ENCODE measurements around the gene ACKR3. TPM values are rescaled to one million over a fixed set of nuclear protein-coding genes. Genes with fewer than 3 reads are reported as not detected.

ACKR3 gene
- total and polyA plus RNA-seq, 10 of the 15 experiments (the other 5 are each of a cell fraction or from before 2014, with no cell fraction given), result 3.0 to 154 (median 6.4) TPM

GRCh38 chr2:236568068-236568921 is 1.3 kb upstream of the ACKR3 start (continued):
- TF ChIP-seq NFIC (IDR thresholded peaks at IDR 0.05; ENCODE audit: low read depth, low read length) (peak; percentile 24; the same call in 1 of the 2 replicates), E2F8 (IDR thresholded peaks at IDR 0.05; ENCODE audit: low read depth, partially characterized antibody) (no peak), STAT3 (IDR thresholded peaks at IDR 0.05; ENCODE audit: low read depth, low read length) (no peak), REST (IDR thresholded peaks at IDR 0.05; ENCODE audit: low read depth, low read length) (no peak), EGR1 (IDR thresholded peaks at IDR 0.05; ENCODE audit: borderline replicate concordance in 1 of 2, low read depth in 2 of 2, low read length in 2 of 2) (0 out of 3 replicates have a peak, but pooled peaks of 1 of the 2 experiments have one; percentile 30), POU2F2 (IDR thresholded peaks at IDR 0.05; ENCODE audit: borderline replicate concordance, low read depth, low read length) (no peak), PML (IDR thresholded peaks at IDR 0.05; ENCODE audit: low read length) (peak; percentile 67; the same call in 1 of the 2 replicates), ATF7 (IDR thresholded peaks at IDR 0.05; ENCODE audit: low read depth) (no peak), SREBF1 (IDR thresholded peaks at IDR 0.05; ENCODE audit: low read length) (no peak), FOS (IDR thresholded peaks at IDR 0.05; ENCODE audit: borderline replicate concordance, extremely low read depth, insufficient read length) (no peak), E2F4 (IDR thresholded peaks at IDR 0.05; ENCODE audit: low read depth, low read length) (no peak), HDAC6 (IDR thresholded peaks at IDR 0.05; ENCODE audit: unreplicated experiment) (peak; percentile 69)
- TF ChIP-seq, protein P1, sequence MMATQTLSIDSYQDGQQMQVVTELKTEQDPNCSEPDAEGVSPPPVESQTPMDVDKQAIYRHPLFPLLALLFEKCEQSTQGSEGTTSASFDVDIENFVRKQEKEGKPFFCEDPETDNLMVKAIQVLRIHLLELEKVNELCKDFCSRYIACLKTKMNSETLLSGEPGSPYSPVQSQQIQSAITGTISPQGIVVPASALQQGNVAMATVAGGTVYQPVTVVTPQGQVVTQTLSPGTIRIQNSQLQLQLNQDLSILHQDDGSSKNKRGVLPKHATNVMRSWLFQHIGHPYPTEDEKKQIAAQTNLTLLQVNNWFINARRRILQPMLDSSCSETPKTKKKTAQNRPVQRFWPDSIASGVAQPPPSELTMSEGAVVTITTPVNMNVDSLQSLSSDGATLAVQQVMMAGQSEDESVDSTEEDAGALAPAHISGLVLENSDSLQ (IDR thresholded peaks at IDR 0.05), result peak; percentile 76; the same call in 1 of the 2 replicates
- TF ChIP-seq, protein P2, sequence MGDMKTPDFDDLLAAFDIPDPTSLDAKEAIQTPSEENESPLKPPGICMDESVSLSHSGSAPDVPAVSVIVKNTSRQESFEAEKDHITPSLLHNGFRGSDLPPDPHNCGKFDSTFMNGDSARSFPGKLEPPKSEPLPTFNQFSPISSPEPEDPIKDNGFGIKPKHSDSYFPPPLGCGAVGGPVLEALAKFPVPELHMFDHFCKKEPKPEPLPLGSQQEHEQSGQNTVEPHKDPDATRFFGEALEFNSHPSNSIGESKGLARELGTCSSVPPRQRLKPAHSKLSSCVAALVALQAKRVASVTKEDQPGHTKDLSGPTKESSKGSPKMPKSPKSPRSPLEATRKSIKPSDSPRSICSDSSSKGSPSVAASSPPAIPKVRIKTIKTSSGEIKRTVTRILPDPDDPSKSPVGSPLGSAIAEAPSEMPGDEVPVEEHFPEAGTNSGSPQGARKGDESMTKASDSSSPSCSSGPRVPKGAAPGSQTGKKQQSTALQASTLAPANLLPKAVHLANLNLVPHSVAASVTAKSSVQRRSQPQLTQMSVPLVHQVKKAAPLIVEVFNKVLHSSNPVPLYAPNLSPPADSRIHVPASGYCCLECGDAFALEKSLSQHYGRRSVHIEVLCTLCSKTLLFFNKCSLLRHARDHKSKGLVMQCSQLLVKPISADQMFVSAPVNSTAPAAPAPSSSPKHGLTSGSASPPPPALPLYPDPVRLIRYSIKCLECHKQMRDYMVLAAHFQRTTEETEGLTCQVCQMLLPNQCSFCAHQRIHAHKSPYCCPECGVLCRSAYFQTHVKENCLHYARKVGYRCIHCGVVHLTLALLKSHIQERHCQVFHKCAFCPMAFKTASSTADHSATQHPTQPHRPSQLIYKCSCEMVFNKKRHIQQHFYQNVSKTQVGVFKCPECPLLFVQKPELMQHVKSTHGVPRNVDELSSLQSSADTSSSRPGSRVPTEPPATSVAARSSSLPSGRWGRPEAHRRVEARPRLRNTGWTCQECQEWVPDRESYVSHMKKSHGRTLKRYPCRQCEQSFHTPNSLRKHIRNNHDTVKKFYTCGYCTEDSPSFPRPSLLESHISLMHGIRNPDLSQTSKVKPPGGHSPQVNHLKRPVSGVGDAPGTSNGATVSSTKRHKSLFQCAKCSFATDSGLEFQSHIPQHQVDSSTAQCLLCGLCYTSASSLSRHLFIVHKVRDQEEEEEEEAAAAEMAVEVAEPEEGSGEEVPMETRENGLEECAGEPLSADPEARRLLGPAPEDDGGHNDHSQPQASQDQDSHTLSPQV (IDR thresholded peaks at IDR 0.05), result no peak
